GM21381 (cell line): ENCODE data around the gene GJA10.

Source experiments
- ATAC-seq: cut with Tn5 transposase; IDR thresholded peaks from one replicate; pipeline ENCODE4 v1.9.1; 2021; ENCODE audit warnings: mild to moderate bottlenecking, moderate library complexity; ENCODE audit not compliant: unreplicated experiment

Gene GJA10

DNA sequence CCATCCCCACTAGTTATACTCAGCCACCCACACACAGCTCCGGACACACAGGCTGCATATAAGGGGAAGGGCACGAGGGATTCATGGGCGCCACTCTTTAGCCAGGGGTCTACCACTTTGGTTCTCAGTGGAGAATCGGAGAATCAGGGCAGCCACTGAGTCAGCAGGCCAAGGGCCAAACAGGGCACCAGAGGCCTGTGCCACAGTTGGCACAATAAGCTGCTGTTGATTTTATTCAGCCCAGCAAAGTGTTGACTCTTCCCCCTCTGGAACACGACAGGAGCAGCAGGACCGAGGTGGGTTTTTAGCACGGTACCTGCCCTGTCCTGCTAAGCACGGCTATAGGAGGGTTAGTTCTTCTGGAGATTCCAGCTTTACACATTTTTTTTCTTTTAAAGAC is 48.3 kb downstream of the GJA10 start:
- ATAC-seq = no peak

DNA sequence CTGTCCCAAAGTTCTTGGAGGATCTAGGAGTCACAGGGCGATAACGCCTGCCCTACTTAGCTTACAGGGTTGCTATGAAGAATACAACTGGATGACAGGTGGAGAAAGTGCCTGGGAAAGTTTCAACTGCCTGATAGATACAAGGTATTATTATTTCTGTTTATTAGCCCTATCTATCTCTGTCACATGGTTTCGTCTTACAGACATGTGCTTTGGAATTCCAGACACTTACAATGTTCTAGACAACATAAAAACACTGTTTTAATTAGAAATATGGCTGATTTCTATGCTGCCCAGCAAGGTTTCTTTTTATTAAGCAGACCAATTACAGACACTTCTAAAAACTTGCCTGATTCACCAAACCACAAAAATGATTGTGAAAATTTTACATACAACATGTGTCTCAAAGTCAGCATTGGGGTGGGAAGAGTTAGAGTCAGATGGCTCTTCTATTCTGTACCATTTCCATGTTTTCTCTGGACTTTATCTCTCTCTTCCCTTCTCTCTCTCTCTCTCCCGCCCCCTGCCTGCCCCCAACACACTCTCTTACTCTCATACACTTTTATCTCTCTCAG is 50.0 kb downstream of the GJA10 start:
- ATAC-seq = no peak

DNA sequence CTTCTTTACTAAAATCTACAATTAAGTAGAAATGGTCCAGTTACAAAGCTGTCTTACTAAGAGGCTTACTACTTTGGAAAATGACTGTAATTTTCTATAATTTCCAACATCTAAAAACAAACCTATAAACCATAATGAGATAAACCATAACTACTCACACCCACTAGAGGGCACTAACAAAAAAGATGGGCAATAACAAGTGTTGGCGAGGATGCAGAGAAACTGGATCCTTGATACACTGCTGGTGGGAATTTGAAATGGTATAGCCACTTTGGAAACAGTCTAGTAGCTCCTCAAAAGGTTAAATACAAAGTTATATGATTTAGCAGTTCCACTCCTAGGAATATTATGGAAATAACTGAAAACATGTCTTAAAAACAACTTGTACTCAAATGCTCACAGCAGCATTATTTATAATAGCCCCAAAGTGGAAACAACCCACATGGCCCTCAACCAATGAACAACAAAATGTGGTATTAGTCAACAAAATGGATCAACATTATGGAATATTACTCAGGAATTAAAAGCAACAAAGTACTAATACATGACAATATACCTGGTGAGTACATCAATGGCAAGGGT is 50.6 kb downstream of the GJA10 start:
- no peak for ATAC-seq
